Naive B cell (primary cell): Measurements from ENCODE around the gene SLC35A5. TPM values are rescaled to one million over a fixed set of nuclear protein-coding genes. Genes with fewer than 3 reads are reported as not detected.

ENCODE experiments used
- ATAC-seq, 2 donors: fragments of 150-1000 bp; cut with Tn5 transposase; 2 replicates each; pipeline ENCODE4 v1.10.0; 2021; ENCODE audit warnings: low read depth in 2 of 2, mild to moderate bottlenecking in 2 of 2, moderate library complexity in 2 of 2
- DNase-seq: peaks from one replicate; pipeline ENCODE4 v3.0.0; 2022
- H3K27ac Mint-ChIP-seq, 6 donors: one replicate each; pipeline ENCODE4 v1.8.0; 2020 to 2022; ENCODE audit warnings: mild to moderate bottlenecking in 6 of 6, mixed read lengths in 6 of 6, moderate library complexity in 5 of 6, inconsistent platforms in 2 of 6
- H3K27me3 Mint-ChIP-seq, 3 donors: one replicate each; pipeline ENCODE4 v1.8.0; 2021 to 2022; ENCODE audit warnings: mixed read lengths in 3 of 3, mild to moderate bottlenecking in 1 of 3
- H3K36me3 Mint-ChIP-seq, 2 donors: one replicate each; pipeline ENCODE4 v1.8.0; 2020 to 2022; ENCODE audit warnings: mixed read lengths in 2 of 2, inconsistent platforms in 1 of 2, mild to moderate bottlenecking in 1 of 2
- H3K4me1 Mint-ChIP-seq, 3 donors: one replicate each; pipeline ENCODE4 v1.8.0; 2020 to 2022; ENCODE audit warnings: mixed read lengths in 3 of 3, inconsistent platforms in 1 of 3, mild to moderate bottlenecking in 1 of 3, moderate library complexity in 1 of 3
- H3K4me3 Mint-ChIP-seq, 8 donors: one replicate each; pipeline ENCODE4 v1.8.0; 2020 to 2022; ENCODE audit warnings: mild to moderate bottlenecking in 8 of 8, mixed read lengths in 8 of 8, moderate library complexity in 8 of 8, inconsistent platforms in 2 of 8
- H3K9me3 Mint-ChIP-seq, 7 donors: one replicate each; pipeline ENCODE4 v1.8.0; 2020 to 2022; ENCODE audit warnings: mixed read lengths in 7 of 7, mild to moderate bottlenecking in 5 of 7, inconsistent platforms in 2 of 7, moderate library complexity in 1 of 7
- polyA plus RNA-seq, 6 donors: library from polyadenylated mRNA; unstranded; fragments of 300-500 nt; fragmentation: Illumina TruSeq; gene quantifications; one replicate each; pipeline ENCODE4 v1.2.3, GENCODE V29; 2021; ENCODE audit warnings: low read depth in 6 of 6

SLC35A5 gene
- polyA plus RNA-seq, 6 donors from 2014 or later, result 21.2 to 32.2 (median 25.9) TPM

DNA sequence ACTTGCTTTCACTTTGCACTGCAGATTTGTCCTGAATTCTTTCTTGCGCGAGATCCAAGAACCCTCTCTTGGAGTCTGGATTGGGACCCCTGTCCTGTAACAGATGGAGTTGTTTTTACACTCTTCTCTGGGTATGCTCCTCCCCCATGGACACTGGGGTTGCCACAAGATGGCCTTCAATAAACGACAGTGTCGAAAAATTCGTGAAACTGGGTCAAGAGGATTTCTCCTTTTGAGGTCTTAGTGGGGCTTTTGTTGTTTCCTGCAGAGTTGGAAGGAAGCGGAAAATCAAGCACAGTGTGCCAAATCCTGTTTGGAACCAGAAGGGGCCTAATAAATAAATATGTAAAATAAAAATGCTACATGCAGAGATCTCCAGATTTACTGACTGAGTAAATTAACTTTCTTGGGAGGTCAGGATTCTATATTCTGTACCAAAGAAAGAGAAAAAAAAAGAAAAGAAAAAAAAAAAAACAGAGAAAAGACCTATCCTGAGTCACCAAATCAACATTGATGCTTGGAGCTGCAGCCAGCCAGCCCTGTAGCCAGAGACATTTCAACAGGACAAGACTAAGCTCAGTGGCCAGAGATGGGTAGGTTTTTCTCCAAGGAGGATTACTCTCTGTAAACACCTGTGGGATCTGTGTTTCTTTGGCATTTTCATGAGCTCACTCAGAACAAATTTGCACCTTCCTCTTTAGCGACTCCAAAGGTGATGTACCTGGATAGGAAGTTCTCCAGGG, 54.3 kb downstream of the SLC35A5 start:
- Mint-ChIP-seq H3K27ac (peak overlapping the region in 1 of 6 donors; percentile 5), H3K27me3 (no peaks in the 10 kb centered on the region), H3K36me3 (no peaks in the 10 kb centered on the region), H3K4me3 (no peak overlapping the region), H3K4me1 (no peaks in the 10 kb centered on the region), H3K9me3 (no peaks in the 10 kb centered on the region)
- no peak for DNase-seq
- no peak for ATAC-seq

DNA sequence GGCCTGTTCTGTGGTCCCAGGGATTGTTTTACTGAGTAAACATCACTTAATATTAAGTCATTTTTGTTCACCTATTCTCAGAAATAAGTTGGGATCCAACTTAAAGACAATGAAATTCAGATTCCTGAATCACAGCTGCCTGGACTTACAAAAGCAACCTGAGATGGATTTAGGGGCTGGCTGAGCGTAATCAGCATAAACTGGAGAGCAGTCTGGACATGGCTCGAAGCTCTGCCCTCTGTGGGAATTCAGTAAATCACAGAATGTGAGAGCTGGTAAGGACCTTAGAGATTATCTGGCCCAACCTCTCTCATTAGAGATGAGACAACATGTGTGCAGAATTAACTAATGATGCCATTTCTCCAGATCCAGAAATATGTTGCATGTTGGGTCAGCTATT, 55.4 kb downstream of the SLC35A5 start:
- no peaks in the 10 kb centered on the region for H3K36me3 Mint-ChIP-seq

DNA sequence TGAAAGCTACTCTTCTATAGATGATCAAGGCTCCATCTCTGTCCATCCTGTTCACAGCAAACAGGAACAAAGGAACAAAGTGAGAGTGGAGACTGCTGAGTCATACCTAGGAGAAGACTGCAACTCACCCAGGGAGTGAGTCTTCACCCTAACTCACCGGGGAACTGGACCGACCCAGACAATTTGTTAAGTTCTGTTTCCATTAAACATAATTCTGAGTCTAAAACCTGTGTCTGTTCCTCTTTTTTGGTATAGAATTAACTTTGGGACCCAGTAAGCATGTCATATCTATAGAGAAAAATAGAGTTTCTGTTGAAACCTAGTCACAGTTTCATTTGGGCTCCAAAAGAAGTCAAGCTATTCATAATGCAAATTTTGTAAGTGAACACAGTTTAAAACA, 57.5 kb downstream of the SLC35A5 start:
- no peak for DNase-seq
- H3K4me1 Mint-ChIP-seq, result no peaks in the 10 kb centered on the region
- no peaks in the 10 kb centered on the region for H3K9me3 Mint-ChIP-seq
- no peak overlapping the region for H3K4me3 Mint-ChIP-seq
- no peaks in the 10 kb centered on the region for H3K36me3 Mint-ChIP-seq
- H3K27ac Mint-ChIP-seq, result no peak overlapping the region
- H3K27me3 Mint-ChIP-seq, result peaks cover 0 to 10% (median 0%) of the 10 kb centered on the region in 3 donors
- no peak for ATAC-seq

More for the DNA sequence above, 55.4 kb downstream of the SLC35A5 start:
- no peak for ATAC-seq
- Mint-ChIP-seq H3K9me3 (no peaks in the 10 kb centered on the region), H3K4me3 (no peak overlapping the region), H3K4me1 (no peaks in the 10 kb centered on the region), H3K27me3 (no peaks in the 10 kb centered on the region), H3K27ac (no peak overlapping the region)
- no peak for DNase-seq

DNA sequence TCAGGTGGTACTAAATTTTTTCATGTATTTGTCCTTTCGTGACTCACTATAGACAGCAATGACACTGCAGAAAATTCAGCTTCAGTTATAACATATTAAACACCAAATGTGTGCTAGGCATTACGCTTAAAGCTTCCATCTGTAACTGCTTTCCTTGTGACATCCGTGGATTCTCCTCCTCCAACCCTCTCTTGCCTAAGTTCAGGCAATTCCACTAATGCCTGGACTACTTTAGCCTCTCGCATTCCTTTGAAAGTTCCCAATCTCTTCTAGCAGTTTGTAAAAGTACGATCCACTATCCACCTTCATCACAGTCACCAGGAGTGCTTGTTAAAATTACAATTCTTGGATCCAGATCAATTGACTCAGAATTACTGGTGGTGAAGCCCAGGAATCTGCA, 61.4 kb downstream of the SLC35A5 start:
- no peak for ATAC-seq
- H3K4me1 Mint-ChIP-seq, result no peaks in the 10 kb centered on the region
- H3K4me3 Mint-ChIP-seq, result no peak overlapping the region
- H3K27me3 Mint-ChIP-seq, result peaks cover 0 to 10% (median 6%) of the 10 kb centered on the region in 3 donors
- no peaks in the 10 kb centered on the region for H3K36me3 Mint-ChIP-seq
- H3K27ac Mint-ChIP-seq, result no peak overlapping the region
- H3K9me3 Mint-ChIP-seq, result no peaks in the 10 kb centered on the region
- DNase-seq, result no peak

- Mint-ChIP-seq H3K27me3 (peaks cover 0 to 10% (median 6%) of the 10 kb centered on the region in 3 donors), H3K36me3 (no peaks in the 10 kb centered on the region), H3K9me3 (no peaks in the 10 kb centered on the region), H3K4me1 (no peaks in the 10 kb centered on the region), H3K27ac (no peak overlapping the region), H3K4me3 (no peak overlapping the region)
- ATAC-seq (no peak), DNase-seq (no peak)
These were observed 61.9 kb downstream of the SLC35A5 start for GRCh38 chr3:112623717-112624116.

DNA sequence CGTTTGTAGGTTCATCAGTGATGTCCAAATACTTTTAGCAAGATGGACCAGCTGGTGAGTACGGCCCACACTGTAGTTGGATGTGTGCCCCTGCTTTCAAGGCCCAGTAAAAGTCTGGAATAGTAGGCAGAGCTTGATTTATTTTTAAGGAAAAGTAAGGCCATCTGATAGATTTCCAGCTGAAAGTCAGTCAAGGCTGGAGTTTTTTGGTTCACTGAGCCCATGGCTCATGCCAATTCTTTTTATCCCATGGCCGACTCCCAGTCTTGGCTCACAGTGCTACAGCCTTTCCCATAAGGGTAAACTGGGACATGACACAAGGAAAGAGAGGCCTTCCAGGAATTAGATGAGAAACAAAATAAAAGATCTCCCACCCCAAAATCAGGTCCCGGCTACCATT, 65.6 kb downstream of the SLC35A5 start:
- H3K4me3 Mint-ChIP-seq, result no peak overlapping the region
- no peak for DNase-seq
- H3K36me3 Mint-ChIP-seq, result no peaks in the 10 kb centered on the region

DNA sequence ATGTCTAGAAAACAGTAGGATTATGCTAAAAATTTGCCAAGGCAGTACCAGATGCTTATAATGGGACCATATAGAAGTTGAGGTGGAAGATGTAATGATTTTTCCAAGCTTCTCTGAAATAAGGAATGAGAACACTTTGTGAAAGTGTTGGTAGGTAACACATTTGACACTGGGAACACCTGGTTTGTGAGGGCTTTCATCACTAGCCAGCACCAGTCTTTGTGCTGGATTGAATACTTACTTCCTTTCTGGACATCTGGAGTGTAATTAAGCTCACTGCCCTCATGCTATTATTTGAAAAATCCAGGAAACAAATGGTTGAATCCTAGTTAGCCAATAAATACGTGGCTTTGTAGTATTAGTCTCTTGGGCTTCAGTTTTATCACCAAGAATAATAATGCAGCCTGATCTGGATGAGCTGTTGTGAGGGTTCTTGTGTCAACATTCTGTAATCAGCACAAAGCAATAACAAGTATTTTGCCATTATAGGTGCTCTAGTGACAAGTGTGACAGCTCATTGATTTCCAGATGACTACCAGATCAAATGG, 66.1 kb downstream of the SLC35A5 start:
- peaks cover 0 to 10% (median 6%) of the 10 kb centered on the region in 3 donors for H3K27me3 Mint-ChIP-seq
- ATAC-seq, result no peak
- H3K27ac Mint-ChIP-seq, result no peak overlapping the region

More for the DNA sequence above, 65.6 kb downstream of the SLC35A5 start:
- H3K27me3 Mint-ChIP-seq, result peaks cover 0 to 10% (median 6%) of the 10 kb centered on the region in 3 donors
- no peaks in the 10 kb centered on the region for H3K9me3 Mint-ChIP-seq
- ATAC-seq, result no peak
- peak overlapping the region in 1 of 6 donors; percentile 14 for H3K27ac Mint-ChIP-seq
- no peaks in the 10 kb centered on the region for H3K4me1 Mint-ChIP-seq

DNA sequence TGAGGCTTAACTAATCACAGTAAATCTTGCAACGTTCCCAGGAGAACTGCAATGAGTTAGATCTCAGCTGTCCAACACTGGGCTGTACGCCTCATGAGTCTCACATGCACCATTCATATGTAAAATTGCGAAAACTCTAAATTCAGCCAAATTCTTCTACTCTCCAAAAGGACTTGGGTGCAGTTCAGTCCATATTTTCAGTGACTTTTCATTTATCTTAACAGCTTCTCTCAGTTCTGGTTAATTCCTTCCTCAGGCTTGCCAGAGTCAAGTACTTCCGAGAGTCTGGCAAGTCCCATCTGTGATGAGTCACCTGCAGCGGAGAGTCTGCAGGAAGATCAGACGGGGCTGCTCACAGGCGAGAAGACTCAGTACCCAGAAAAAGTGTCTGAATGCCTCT, 67.6 kb downstream of the SLC35A5 start:
- H3K4me1 Mint-ChIP-seq, result peaks cover 0 to 5% (median 0%) of the 10 kb centered on the region in 3 donors
- no peaks in the 10 kb centered on the region for H3K36me3 Mint-ChIP-seq
- no peaks in the 10 kb centered on the region for H3K9me3 Mint-ChIP-seq
- no peak overlapping the region for H3K4me3 Mint-ChIP-seq
- H3K27me3 Mint-ChIP-seq, result peaks cover 0 to 6% (median 0%) of the 10 kb centered on the region in 3 donors
- DNase-seq (no peak), ATAC-seq (no peak)
- no peak overlapping the region for H3K27ac Mint-ChIP-seq

More for the DNA sequence above, 66.1 kb downstream of the SLC35A5 start:
- H3K36me3 Mint-ChIP-seq, result no peaks in the 10 kb centered on the region
- H3K9me3 Mint-ChIP-seq, result no peaks in the 10 kb centered on the region
- H3K4me1 Mint-ChIP-seq, result peaks cover 0 to under 1% (median 0%) of the 10 kb centered on the region in 3 donors
- H3K4me3 Mint-ChIP-seq, result no peak overlapping the region
- DNase-seq, result no peak

DNA sequence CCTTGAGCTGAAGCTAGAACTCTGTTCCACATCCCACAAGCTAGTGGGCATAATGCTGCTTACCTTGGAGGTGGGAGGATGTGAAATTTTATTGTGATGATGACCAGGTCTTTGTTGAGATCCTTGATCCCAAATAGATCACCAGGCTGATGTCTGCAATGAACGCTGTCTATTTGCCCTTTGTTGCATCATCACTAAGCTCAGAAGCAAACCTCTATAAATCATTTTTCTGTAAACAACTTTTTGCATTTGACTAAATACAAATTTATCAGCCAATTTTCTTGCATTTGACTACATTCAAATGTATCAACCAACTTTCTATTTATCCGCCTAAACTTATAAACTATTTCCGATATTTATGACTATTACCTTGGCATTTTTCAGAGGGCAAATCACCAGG, 69.4 kb downstream of the SLC35A5 start:
- H3K27ac Mint-ChIP-seq, result no peak overlapping the region
- H3K4me3 Mint-ChIP-seq, result no peak overlapping the region
- peaks cover 0 to 5% (median 0%) of the 10 kb centered on the region in 3 donors for H3K4me1 Mint-ChIP-seq
- H3K36me3 Mint-ChIP-seq, result no peaks in the 10 kb centered on the region
- no peak for DNase-seq
- H3K9me3 Mint-ChIP-seq, result no peaks in the 10 kb centered on the region
- H3K27me3 Mint-ChIP-seq, result no peaks in the 10 kb centered on the region
- no peak for ATAC-seq

GRCh38 chr3:112632596-112632995, 70.8 kb downstream of the SLC35A5 start:
- Mint-ChIP-seq H3K9me3 (no peaks in the 10 kb centered on the region), H3K4me1 (peaks cover 0 to 5% (median 0%) of the 10 kb centered on the region in 3 donors), H3K36me3 (no peaks in the 10 kb centered on the region), H3K4me3 (no peak overlapping the region), H3K27ac (no peak overlapping the region), H3K27me3 (no peaks in the 10 kb centered on the region)
- ATAC-seq, result no peak
- no peak for DNase-seq

- H3K27ac Mint-ChIP-seq, result peak overlapping the region in 1 of 6 donors; percentile 52
- no peaks in the 10 kb centered on the region for H3K36me3 Mint-ChIP-seq
- peaks cover 0 to 5% (median 0%) of the 10 kb centered on the region in 3 donors for H3K4me1 Mint-ChIP-seq
- no peak for DNase-seq
- no peak overlapping the region for H3K4me3 Mint-ChIP-seq
- ATAC-seq, result peak in 1 of 2 donors; percentile 30
- H3K9me3 Mint-ChIP-seq, result no peaks in the 10 kb centered on the region
- peaks cover 0 to 2% (median 0%) of the 10 kb centered on the region in 3 donors for H3K27me3 Mint-ChIP-seq
These were observed 71.3 kb downstream of the SLC35A5 start for GRCh38 chr3:112633191-112633590.

GRCh38 chr3:112633757-112634156, 71.9 kb downstream of the SLC35A5 start:
- no peaks in the 10 kb centered on the region for H3K9me3 Mint-ChIP-seq
- no peak overlapping the region for H3K27ac Mint-ChIP-seq
- no peak for DNase-seq
- peaks cover 0 to 6% (median 0%) of the 10 kb centered on the region in 3 donors for H3K27me3 Mint-ChIP-seq
- H3K4me1 Mint-ChIP-seq, result peaks cover 0 to 5% (median 0%) of the 10 kb centered on the region in 3 donors
- no peaks in the 10 kb centered on the region for H3K36me3 Mint-ChIP-seq
- no peak for ATAC-seq
- H3K4me3 Mint-ChIP-seq, result no peak overlapping the region

- Mint-ChIP-seq H3K36me3 (no peaks in the 10 kb centered on the region), H3K27me3 (peaks cover 0 to 10% (median 0%) of the 10 kb centered on the region in 3 donors), H3K9me3 (no peaks in the 10 kb centered on the region), H3K4me3 (no peak overlapping the region), H3K27ac (no peak overlapping the region), H3K4me1 (peaks cover 0 to 5% (median 0%) of the 10 kb centered on the region in 3 donors)
- no peak for ATAC-seq
- no peak for DNase-seq
These were observed 73.1 kb downstream of the SLC35A5 start for GRCh38 chr3:112634786-112635541.
